B cell (primary cell): ENCODE results near the gene PHF20.

ENCODE experiments used
- CTCF ChIP-seq: fragments of 200-600 bp; IDR thresholded peaks from one replicate; pipeline ENCODE4 v1.8.0; 2022; ENCODE audit warnings: antibody characterized with exemption, mild to moderate bottlenecking
- EZH2 ChIP-seq: IDR thresholded peaks from 2 replicates; pipeline ENCODE4 v1.6.1; 2012; ENCODE audit warnings: borderline replicate concordance, low read depth, mild to moderate bottlenecking, moderate library complexity, low read length; ENCODE audit not compliant: insufficient read depth, poor library complexity, severe bottlenecking

DNA sequence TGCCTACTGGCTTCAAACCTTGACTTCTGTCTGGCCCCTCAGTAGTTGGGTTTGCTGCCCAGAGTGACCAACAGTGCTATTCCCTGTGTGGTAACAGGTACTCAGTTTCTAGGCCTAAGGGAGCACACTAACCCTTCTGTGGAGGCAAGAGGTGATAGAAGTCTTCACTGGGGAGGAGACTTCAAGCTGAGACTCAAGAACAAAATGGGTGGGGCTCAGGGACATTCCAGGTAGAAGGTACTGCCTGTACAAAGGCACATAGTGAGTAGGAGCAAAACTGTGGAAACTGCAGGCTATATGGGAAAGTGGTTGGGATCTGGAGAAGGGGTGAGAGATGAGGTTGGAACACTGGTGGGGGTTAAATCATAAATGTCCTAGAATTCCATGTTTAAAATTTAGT is 184.8 kb downstream of the PHF20 start:
- TF ChIP-seq CTCF (no peak), EZH2 (no peak)
